Activated CD8-positive, alpha-beta memory T cell treated with anti-CD3 and anti-CD28 coated beads, Interleukin-2, amount 50 U/mL, for 1 hour (primary cell): ENCODE results near the gene FAM236A.
"Not testable (repeated sequence)": the region's sequence is repeated elsewhere in the genome, so short reads cannot be mapped to it uniquely, and the experiment has no call there.

Experiments
- DNase-seq: peaks from one replicate; pipeline ENCODE4 v3.0.0-alpha.2; 2020; ENCODE audit errors: extremely low read depth

Gene FAM236A

GRCh38 chrX:72937906-72938305, at the start of gene FAM236A:
TSS of gene FAM236A (plus strand) at chrX:72938206. CDS start at chrX:72938263, 57 bp downstream.
- DNase-seq = not testable (repeated sequence)

GRCh38 chrX:72889740-72890139, 48.3 kb upstream of the FAM236A start:
- DNase-seq = not testable (repeated sequence)

DNA sequence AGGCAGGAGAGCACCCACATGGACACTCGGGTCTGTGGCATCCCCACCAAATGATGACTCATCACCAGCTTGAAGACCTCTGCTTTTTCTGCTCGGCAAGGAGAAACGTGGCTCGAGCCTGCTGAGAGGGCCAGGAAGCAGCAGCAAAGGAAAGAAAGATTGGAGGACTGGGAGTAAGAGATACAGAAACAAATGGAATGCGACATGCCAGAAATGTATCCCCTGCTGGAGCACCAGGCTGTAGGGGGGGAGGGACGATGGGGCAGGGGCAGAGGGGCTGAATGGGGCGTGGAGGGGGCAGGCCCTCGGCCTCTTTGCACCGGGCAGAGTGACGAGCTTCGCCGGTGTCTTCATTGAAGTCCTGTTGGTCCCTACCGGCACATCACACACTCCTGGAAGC, 25.7 kb upstream of the FAM236A start, which contains the start of gene FAM236C:
FAM236C (plus strand) TSS at position 301 of the 400 bp plus-strand sequence. CDS start 100 bp downstream, outside the sequence.
- not testable (repeated sequence) for DNase-seq

GRCh38 chrX:72916096-72916495, 21.9 kb upstream of the FAM236A start:
- DNase-seq = not testable (repeated sequence)

- not testable (repeated sequence) for DNase-seq
Observed at GRCh38 chrX:72932283-72932682, 5.7 kb upstream of the FAM236A start.

DNA sequence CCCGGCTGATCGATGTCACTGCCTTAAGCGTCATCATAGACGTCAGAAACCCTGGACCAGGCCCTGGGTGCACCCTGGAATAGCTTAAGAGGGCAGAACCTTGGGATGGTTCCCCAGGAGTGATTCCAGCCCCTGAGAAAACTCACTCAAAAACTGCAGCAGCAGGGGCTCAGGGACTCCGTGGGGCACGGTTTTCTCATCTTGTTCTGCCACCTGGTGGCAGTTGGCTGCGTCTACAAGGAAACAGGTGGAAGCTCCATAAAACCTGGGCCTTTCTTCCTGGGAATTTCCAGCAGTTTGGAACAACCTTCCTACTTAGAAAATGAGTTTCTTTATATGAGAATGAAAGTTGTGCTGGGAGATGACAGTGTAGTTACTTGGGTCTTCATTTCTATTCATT, 1.6 kb upstream of the FAM236A start:
- not testable (repeated sequence) for DNase-seq

DNA sequence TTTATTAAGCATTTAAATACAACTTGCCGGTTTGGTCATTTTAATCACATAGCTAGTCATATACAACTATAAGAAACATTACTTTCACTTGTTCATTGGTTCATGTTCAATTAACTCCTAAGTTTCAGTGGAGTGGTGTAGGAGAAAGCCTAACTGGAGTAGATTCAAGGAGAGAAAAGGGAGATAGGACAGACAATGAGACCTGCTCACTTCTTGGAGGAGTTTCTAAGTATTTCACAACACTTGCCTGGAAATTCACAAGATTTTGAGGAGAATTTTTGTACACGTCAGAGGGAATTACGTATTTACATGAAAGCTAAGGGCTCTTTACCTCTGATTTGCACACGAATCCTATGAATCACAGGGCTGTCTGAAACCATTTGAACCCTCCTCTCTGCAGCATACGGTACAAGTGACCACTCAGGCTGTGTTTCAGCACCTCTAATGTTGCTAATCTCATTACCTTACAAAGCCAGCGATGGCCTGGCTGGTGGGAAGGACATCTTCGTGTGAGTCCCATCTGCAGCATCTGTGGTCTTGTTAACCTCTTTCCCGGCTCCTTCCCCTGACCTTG, 1.0 kb upstream of the FAM236A start:
- DNase-seq = not testable (repeated sequence)

DNA sequence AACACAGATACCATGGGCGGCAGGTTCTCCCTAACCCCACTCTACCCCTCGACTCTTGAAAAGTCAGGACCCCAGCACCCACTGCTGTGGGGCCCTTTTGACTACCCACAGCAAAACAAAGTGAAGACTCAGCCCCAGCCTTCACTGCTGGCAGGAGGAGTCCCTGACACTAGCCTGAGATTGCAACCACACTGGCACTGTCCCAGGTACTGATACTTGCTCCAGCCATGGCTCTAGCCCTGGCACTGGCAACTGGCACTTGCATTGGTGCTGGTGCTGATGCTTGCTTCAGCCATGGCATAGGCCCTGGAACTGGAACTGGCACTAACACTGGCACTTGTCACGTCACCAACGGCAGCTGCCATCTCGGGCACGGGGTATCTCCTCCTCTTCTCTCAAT, 4.3 kb downstream of the FAM236A start:
- not testable (repeated sequence) for DNase-seq

GRCh38 chrX:72943035-72943818, 5.2 kb downstream of the FAM236A start:
- not testable (repeated sequence) for DNase-seq

GRCh38 chrX:72943819-72944169, 5.8 kb downstream of the FAM236A start, which contains the start of gene DMRTC1:
TSS of gene DMRTC1 (minus strand) at chrX:72943837. CDS start at chrX:72875694, 68,143 bp downstream.
- DNase-seq = not testable (repeated sequence)

DNA sequence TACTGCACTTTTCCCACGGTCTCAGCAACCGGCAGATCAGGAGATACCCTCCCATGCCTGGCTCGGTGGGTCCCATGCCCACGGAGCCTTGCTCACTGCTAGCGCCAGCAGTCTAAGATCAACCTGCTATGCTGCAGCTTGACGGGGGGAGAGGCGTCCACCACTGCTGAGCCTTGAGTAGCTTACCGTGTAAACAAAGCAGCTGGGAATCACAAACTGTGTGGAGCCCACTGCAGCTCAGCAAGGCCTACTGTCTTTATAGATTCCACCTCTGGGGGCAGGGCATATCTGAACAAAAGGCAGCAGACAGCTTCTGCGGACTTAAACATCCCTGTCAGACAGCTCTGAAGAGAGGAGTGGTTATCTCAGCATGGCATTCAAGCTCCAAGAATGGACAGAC, 22.0 kb downstream of the FAM236A start:
- DNase-seq = not testable (repeated sequence)

- DNase-seq = not testable (repeated sequence)
Observed at GRCh38 chrX:72971859-72972258, 33.9 kb downstream of the FAM236A start.

DNA sequence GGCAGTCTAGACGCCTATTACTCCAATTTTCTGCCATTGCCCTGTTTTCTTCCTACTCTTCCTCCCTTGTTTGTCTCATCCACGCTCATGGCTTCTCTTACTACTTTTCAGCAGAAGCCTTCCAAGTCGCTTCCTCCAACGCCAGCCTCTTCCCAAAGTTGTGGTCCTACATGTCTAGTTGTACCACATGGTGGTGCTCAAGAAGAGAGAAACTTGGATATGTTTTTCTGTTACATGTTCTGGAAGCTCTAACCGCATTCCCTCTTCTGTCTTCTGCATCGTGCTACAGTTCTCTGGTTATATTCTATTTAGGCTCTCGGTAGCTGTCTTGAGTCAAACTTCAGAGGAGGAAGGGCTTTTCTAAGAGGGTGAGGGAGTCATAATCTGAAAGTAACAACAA, 36.9 kb downstream of the FAM236A start:
- not testable (repeated sequence) for DNase-seq

DNA sequence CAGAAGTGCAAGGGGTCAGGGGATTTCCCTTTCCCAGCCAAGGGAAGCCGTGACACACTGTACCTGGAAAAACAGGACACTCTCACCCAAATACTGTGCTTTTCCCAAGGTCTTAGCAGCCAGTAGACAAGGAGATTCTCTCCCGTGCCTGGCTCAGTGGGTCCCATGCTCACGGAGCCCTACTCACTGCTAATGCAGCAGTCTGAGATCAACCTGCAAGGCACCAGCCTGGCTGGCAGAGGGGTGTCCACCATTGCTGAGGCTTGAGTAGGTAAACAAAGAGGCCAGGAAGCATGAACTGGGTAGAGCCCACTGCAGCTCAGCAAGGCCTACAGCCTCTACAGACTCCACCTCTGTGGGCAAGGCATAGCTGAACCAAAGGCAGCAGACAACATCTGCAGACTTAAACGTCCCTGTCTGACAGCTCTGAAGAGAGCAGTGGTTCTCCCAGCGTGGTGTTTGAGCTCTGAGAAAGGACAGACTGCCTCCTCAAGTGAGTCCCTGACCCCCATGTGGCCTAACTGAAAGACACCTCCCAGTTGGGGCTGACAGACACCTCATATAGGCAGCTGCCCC, 43.0 kb downstream of the FAM236A start:
- not testable (repeated sequence) for DNase-seq
